Neuron (in vitro differentiated cells): ENCODE measurements around the gene TYW5.
A peak's percentile ranks its signal among the peaks of the same experiment; 100 is the strongest.

Experiments
- H2AFZ ChIP-seq: one replicate; pipeline ENCODE4 v1.6.1; 2013; ENCODE audit warnings: low read depth, mild to moderate bottlenecking, inconsistent platforms, low read length, moderate library complexity
- H3K27me3 ChIP-seq: one replicate; pipeline ENCODE4 v1.6.1; 2013; ENCODE audit warnings: low read length; ENCODE audit not compliant: insufficient read depth
- H3K36me3 ChIP-seq: one replicate; pipeline ENCODE4 v1.6.1; 2013; ENCODE audit warnings: low read length; ENCODE audit not compliant: insufficient read depth
- H3K4me1 ChIP-seq: one replicate; pipeline ENCODE4 v1.6.1; 2013; ENCODE audit warnings: low read length; ENCODE audit not compliant: insufficient read depth
- H3K4me3 ChIP-seq: 2 replicates; pipeline ENCODE4 v1.5.1; 2013; ENCODE audit warnings: mild to moderate bottlenecking, low read length, moderate library complexity
- H3K9me3 ChIP-seq: one replicate; pipeline ENCODE4 v1.6.1; 2013; ENCODE audit warnings: low read length

TYW5 gene

DNA sequence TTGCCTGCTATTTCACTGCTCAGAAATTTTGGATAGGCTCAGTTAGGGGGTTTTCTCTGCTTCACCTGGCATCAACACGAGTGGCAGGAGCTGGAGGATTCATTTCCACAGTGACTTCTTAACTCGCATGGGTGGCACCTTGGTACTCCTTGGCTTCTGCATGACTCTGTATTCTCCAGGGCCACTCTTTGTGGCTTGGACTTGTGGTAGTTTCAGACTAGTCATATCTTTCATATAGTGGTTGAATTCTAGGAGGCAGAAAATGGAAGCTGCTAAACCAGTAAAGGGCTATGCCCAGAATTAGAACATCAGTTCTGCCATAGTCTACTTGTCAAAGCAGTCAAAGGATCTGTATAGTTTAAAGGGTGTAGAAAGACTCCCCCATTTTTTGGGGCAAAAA is 6.9 kb upstream of the TYW5 start:
- H3K36me3 ChIP-seq: peaks cover 90% of the 10 kb centered on the region
- no peaks in the 10 kb centered on the region for H3K27me3 ChIP-seq
- H2AFZ ChIP-seq: no peak overlapping the region
- H3K9me3 ChIP-seq: no peaks in the 10 kb centered on the region
- H3K4me3 ChIP-seq: no peak overlapping the region
- peaks cover 2% of the 10 kb centered on the region for H3K4me1 ChIP-seq

GRCh38 chr2:199958014-199958413 is 2.7 kb upstream of the TYW5 start:
- H3K9me3 ChIP-seq: no peaks in the 10 kb centered on the region
- no peak overlapping the region for H2AFZ ChIP-seq
- H3K4me3 ChIP-seq: no peak overlapping the region
- peaks cover 8% of the 10 kb centered on the region for H3K4me1 ChIP-seq
- H3K27me3 ChIP-seq: no peaks in the 10 kb centered on the region
- peaks cover 55% of the 10 kb centered on the region for H3K36me3 ChIP-seq

DNA sequence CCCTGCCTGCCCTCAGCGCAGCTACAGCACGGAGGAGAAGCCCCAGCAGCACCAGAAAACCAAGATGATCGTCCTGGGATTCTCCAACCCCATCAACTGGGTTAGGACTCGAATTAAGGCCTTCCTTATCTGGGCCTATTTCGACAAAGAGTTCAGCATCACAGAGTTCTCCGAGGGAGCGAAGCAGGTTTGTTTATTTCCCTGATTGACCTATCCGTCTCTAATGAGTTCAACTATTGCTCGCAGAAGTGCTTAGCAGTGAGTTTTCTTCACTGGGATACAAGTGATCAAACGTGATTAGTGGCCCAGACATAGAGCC is 730 bp upstream of the TYW5 start:
- Histone ChIP-seq H3K4me1 (peaks cover 8% of the 10 kb centered on the region), H2AFZ (peak overlapping the region; percentile 92), H3K9me3 (no peaks in the 10 kb centered on the region), H3K4me3 (peak overlapping the region; percentile 81), H3K27me3 (no peaks in the 10 kb centered on the region), H3K36me3 (peaks cover 38% of the 10 kb centered on the region)

GRCh38 chr2:199955007-199955338 is 318 bp downstream of the TYW5 start:
- peak overlapping the region; percentile 92 for H2AFZ ChIP-seq
- peaks cover 38% of the 10 kb centered on the region for H3K36me3 ChIP-seq
- no peaks in the 10 kb centered on the region for H3K9me3 ChIP-seq
- H3K27me3 ChIP-seq: no peaks in the 10 kb centered on the region
- H3K4me1 ChIP-seq: peaks cover 8% of the 10 kb centered on the region
- H3K4me3 ChIP-seq: peak overlapping the region; percentile 81

- Histone ChIP-seq H3K4me1 (no peaks in the 10 kb centered on the region), H3K27me3 (no peaks in the 10 kb centered on the region), H3K4me3 (no peak overlapping the region), H2AFZ (no peak overlapping the region), H3K9me3 (no peaks in the 10 kb centered on the region), H3K36me3 (peaks cover 34% of the 10 kb centered on the region)
Measured at GRCh38 chr2:199951023-199951422, 4.3 kb downstream of the TYW5 start.

GRCh38 chr2:199950396-199950795 is 4.9 kb downstream of the TYW5 start:
- H3K27me3 ChIP-seq: no peaks in the 10 kb centered on the region
- no peaks in the 10 kb centered on the region for H3K9me3 ChIP-seq
- no peak overlapping the region for H3K4me3 ChIP-seq
- no peaks in the 10 kb centered on the region for H3K4me1 ChIP-seq
- H3K36me3 ChIP-seq: peaks cover 39% of the 10 kb centered on the region
- H2AFZ ChIP-seq: no peak overlapping the region

DNA sequence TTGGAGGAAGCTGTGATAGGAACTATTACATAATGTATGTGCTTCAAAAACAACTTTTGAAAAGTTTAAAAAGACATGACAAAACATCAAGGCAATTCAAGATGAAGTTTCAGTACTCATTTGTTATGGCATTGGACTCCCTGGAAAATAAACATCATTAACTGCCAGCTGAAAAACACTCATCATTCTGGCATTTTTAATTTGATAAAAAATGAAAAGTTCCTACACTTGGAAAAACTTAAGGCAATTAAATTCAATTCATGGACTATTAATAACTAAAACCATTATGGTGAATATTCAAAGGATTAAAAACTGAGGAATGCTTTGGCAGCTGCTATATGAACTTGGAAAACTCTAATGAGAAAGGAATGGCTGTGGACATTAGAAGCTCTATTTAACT is 8.5 kb downstream of the TYW5 start:
- Histone ChIP-seq H3K36me3 (peaks cover 58% of the 10 kb centered on the region), H3K4me3 (no peak overlapping the region), H3K9me3 (no peaks in the 10 kb centered on the region), H2AFZ (no peak overlapping the region), H3K4me1 (no peaks in the 10 kb centered on the region), H3K27me3 (no peaks in the 10 kb centered on the region)

GRCh38 chr2:199946196-199946595 is 9.1 kb downstream of the TYW5 start:
- Histone ChIP-seq H2AFZ (no peak overlapping the region), H3K9me3 (no peaks in the 10 kb centered on the region), H3K4me3 (no peak overlapping the region), H3K36me3 (peaks cover 58% of the 10 kb centered on the region), H3K4me1 (no peaks in the 10 kb centered on the region), H3K27me3 (no peaks in the 10 kb centered on the region)

- Histone ChIP-seq H3K36me3 (peaks cover 58% of the 10 kb centered on the region), H3K4me1 (no peaks in the 10 kb centered on the region), H2AFZ (no peak overlapping the region), H3K27me3 (no peaks in the 10 kb centered on the region), H3K4me3 (no peak overlapping the region), H3K9me3 (no peaks in the 10 kb centered on the region)
Measured at GRCh38 chr2:199943373-199943772, 11.9 kb downstream of the TYW5 start.

DNA sequence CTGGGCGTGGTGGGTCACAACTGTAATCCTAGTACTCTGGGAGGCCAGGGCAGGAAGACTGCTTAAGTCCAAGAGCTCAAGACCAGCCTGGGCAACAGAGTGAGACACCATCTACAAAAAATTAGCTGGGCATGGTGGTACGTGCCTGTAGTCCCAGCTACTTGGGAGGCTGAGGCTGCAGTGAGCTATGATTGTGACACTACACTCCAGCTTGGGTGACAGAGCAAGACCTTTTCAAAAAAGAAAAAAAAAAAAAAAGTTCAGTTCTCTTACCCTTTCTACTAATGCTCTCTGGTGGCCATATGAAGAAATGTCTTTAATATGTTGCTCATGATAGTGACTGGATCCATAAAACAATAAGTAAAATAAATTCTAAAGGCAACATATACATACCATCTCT is 14.9 kb downstream of the TYW5 start:
- no peak overlapping the region for H3K4me3 ChIP-seq
- H3K36me3 ChIP-seq: peaks cover 52% of the 10 kb centered on the region
- no peaks in the 10 kb centered on the region for H3K27me3 ChIP-seq
- no peak overlapping the region for H2AFZ ChIP-seq
- no peaks in the 10 kb centered on the region for H3K4me1 ChIP-seq
- no peaks in the 10 kb centered on the region for H3K9me3 ChIP-seq

DNA sequence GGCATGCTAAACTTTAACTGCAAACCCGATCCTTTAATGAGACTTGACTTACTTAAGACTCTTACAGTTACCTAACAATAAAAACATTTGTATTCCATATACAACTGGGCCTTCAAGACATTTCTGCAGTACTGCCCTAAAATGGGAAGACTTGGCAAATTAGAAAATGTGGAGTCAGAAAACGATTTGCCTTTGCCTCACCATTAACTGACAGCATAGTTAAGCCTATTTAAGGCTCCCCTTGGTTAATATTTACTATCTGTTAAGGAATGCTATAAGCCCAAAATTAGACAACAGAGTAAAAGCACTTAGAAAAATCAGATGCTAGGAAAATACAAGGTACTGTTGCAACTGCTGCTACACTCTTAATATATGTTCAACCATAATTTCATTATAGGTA is 18.7 kb downstream of the TYW5 start:
- no peak overlapping the region for H2AFZ ChIP-seq
- no peaks in the 10 kb centered on the region for H3K27me3 ChIP-seq
- no peaks in the 10 kb centered on the region for H3K9me3 ChIP-seq
- no peak overlapping the region for H3K4me3 ChIP-seq
- no peaks in the 10 kb centered on the region for H3K4me1 ChIP-seq
- peaks cover 61% of the 10 kb centered on the region for H3K36me3 ChIP-seq

DNA sequence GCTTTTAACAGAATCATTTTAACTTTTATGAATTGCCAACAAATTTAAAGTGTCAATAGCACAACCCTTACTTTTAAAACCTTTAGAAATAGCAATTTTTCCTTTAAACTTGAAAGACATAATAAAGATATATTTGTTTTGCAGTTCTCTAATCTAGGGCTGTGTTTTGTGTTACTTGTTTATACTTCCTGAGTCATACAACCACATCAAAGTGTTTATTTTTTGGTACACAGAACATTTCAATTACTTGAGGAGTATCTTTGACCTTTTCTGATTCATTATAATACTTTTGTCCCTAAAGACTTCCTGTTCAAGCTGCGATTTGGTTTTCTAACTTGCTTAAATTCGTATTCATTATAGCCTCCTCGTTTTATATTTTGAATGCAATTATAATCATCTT is 21.8 kb downstream of the TYW5 start:
- no peaks in the 10 kb centered on the region for H3K4me1 ChIP-seq
- no peak overlapping the region for H3K4me3 ChIP-seq
- no peak overlapping the region for H2AFZ ChIP-seq
- no peaks in the 10 kb centered on the region for H3K9me3 ChIP-seq
- H3K36me3 ChIP-seq: peaks cover 65% of the 10 kb centered on the region
- H3K27me3 ChIP-seq: no peaks in the 10 kb centered on the region

DNA sequence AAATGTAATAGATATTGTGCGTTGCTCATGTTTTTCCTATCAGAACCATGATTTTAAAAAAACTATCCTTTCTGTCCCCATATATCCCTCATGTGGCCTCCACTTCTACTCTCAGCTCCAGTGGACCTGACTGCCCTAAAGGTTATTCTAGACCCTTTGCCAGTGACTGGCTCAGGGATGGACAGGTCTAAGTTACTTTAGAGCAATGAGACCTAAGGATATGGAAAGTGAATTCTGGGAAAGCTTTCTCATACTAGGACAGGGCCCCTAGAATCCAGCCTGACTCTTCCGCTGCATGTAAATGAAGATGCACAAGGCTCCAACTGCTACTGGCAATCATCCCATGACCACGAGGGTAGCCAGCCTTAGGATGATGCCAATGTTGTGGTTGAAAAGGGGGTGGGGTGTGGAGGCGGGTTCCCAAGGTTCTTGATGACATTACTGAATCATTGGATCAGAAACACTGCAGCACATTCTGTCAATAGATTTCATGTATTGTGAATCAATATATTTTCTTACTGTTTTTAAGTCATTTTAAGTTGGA is 22.9 kb downstream of the TYW5 start:
- Histone ChIP-seq H2AFZ (no peak overlapping the region), H3K4me3 (no peak overlapping the region), H3K4me1 (no peaks in the 10 kb centered on the region), H3K9me3 (no peaks in the 10 kb centered on the region), H3K36me3 (peaks cover 62% of the 10 kb centered on the region), H3K27me3 (no peaks in the 10 kb centered on the region)

DNA sequence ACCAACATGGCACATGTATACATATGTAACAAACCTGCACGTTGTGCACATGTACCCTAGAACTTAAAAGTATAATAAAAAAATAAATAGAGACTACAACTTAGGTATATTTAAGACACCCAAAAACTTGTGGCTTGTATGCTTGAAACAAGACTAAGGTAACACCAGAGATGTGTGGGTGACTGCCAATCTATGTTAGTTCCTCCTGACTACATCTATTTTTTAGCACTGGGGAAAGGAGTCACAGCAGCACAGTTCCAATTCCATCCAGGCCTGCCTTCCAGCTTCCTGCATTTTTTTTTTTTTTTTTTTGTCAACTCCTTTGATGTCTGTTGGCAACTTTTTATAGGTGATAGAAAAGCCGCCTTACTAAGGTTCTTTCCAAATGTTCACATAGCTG is 26.0 kb downstream of the TYW5 start:
- Histone ChIP-seq H3K9me3 (no peaks in the 10 kb centered on the region), H3K27me3 (no peaks in the 10 kb centered on the region), H3K36me3 (peaks cover 56% of the 10 kb centered on the region), H3K4me3 (no peak overlapping the region), H2AFZ (no peak overlapping the region), H3K4me1 (no peaks in the 10 kb centered on the region)
